ENCODE data around the gene FZD4.

DNA sequence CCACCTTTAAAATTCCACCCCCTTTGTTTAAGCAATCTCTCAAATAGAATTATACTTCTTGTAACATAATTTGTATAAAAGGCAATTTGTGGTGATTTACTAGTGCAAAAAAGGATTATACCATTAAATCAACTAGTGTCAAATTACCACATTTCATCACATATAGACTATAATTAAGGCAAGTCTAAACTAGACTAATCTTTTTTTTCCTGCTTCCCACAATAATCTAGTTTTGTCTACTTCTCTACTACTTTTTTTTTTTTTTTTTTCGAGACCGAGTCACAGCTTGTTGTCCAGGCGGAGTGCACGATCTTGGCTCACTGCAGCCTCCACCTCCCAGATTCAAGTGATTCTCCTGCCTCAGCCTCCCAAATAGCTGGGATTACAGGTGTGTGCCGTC lies 36.1 kb upstream of the FZD4 start:
- TF ChIP-seq, protein P1, sequence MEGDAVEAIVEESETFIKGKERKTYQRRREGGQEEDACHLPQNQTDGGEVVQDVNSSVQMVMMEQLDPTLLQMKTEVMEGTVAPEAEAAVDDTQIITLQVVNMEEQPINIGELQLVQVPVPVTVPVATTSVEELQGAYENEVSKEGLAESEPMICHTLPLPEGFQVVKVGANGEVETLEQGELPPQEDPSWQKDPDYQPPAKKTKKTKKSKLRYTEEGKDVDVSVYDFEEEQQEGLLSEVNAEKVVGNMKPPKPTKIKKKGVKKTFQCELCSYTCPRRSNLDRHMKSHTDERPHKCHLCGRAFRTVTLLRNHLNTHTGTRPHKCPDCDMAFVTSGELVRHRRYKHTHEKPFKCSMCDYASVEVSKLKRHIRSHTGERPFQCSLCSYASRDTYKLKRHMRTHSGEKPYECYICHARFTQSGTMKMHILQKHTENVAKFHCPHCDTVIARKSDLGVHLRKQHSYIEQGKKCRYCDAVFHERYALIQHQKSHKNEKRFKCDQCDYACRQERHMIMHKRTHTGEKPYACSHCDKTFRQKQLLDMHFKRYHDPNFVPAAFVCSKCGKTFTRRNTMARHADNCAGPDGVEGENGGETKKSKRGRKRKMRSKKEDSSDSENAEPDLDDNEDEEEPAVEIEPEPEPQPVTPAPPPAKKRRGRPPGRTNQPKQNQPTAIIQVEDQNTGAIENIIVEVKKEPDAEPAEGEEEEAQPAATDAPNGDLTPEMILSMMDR (IDR thresholded peaks at IDR 0.05; ENCODE audit: low read length), result no peak
- TF ChIP-seq EZH2 (optimal IDR thresholded peaks at IDR 0.05; ENCODE audit: low read depth, low read length) (no peak), EZH2phosphoT487 (IDR thresholded peaks at IDR 0.05; ENCODE audit: low read length) (no peak)

Measured in MM.1S (cell line).